Left ventricle myocardium superior (tissue), 1 donor: ENCODE measurements around the gene ODAD3. TPM values are rescaled to one million over a fixed set of nuclear protein-coding genes. Genes with fewer than 3 reads are reported as not detected.
"Not testable (repeated sequence)": the region's sequence is repeated elsewhere in the genome, so short reads cannot be mapped to it uniquely, and the experiment has no call there.

Source experiments
- ATAC-seq: fragments of 200-7000 bp; cut with Tn5 transposase; one replicate; pipeline ENCODE4 v1.9.1; 2020; ENCODE audit warnings: mild to moderate bottlenecking, moderate library complexity
- DNase-seq: peaks from one replicate; pipeline ENCODE4 v3.0.0-alpha.2; 2020
- intact Hi-C: fragments of 100-400 bp; cut with micrococcal nuclease; formaldehyde crosslinking; loops from one replicate; pipeline ENCODE4 v1.11.0; 2022
- total RNA-seq: library from RNA; stranded (reverse); fragmentation: NEBNext Ultra II Directional; extraction: Animal tissue kit (Norgen Biotek cat#: 25700); gene quantifications from one replicate; pipeline ENCODE4 v1.2.1, GENCODE V29; 2021
- donor health status: DM: no; HTN: yes; CAD: no; lungs with severe emphysema.

The ODAD3 gene
- total RNA-seq, 1 donor from 2014 or later, result 0.42 TPM

- DNase-seq (no peak), ATAC-seq (no peak)
- intact Hi-C loops, result no loop called here
Observed at GRCh38 chr19:11418094-11418548, 16.8 kb downstream of the ODAD3 start.

GRCh38 chr19:11416346-11417052, 18.4 kb downstream of the ODAD3 start:
- intact Hi-C loops, result no loop called here
- ATAC-seq (no peak), DNase-seq (no peak)

DNA sequence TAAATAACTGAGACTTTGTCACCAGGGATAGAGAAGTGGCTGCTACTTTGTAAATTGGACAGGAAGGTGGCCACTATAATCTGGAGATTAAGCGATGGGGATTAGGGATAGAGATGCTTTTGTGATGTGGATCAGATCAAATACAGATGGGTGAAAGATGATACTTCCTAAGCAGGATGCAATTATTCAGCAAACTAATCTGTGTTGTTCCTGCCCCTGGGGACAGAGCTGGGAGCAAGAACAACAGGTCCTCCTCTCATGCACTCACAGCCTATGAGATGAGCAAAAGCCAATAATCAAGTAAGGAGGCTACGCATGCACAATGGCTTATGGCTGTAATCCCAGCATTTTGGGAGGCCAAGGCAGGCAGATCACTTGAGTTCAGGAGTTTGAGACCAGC, 20.4 kb downstream of the ODAD3 start:
- ATAC-seq, result no peak
- peak; percentile 2 for DNase-seq
- intact Hi-C loops, result no loop called here

- no peak for ATAC-seq
- DNase-seq, result no peak
- intact Hi-C loops, result no loop called here
Observed at GRCh38 chr19:11410682-11411081, 24.2 kb downstream of the ODAD3 start.

GRCh38 chr19:11408591-11408990, 26.3 kb downstream of the ODAD3 start:
- DNase-seq, result no peak
- ATAC-seq, result no peak
- intact Hi-C loops, result no loop called here

DNA sequence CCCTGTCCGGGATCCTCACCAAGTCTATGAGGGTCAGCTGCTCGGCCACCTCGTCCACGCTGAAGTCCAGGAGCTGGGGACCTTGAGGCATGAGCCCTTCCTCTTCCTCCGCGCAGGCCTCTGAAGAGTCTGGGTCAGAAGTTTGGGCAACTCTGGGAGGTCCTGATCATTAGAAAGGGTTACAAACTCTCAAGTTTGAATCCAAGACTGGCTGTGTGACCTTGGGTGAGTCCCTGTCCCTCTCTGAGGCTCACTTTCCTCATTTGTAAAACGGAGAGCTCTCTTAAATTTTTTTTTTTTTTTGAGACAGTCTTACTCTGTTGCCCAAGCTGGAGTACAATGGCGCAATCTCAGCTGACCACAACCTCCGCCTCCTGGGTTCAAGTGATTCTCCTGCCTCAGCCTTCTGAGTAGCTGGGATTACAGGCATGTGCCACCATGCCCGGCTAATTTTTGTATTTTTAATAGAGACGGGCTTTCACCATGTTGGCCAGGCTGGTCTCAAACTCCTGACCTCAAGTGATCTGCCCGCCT, 28.2 kb downstream of the ODAD3 start:
- ATAC-seq, intact Hi-C loops: not testable (repeated sequence)
- DNase-seq, result peak; percentile 28

GRCh38 chr19:11405846-11406643, 28.9 kb downstream of the ODAD3 start:
- DNase-seq, result peak; percentile 55
- ATAC-seq, result peak; percentile 75
- intact Hi-C loops, result no loop called here

GRCh38 chr19:11404588-11405222, 30.2 kb downstream of the ODAD3 start:
- ATAC-seq (peak; percentile 72), DNase-seq (peak; percentile 33)
- intact Hi-C loops, result no loop called here

GRCh38 chr19:11401808-11402543, 32.9 kb downstream of the ODAD3 start:
- ATAC-seq (no peak), DNase-seq (peak; percentile 20)
- intact Hi-C loops, result no loop called here

DNA sequence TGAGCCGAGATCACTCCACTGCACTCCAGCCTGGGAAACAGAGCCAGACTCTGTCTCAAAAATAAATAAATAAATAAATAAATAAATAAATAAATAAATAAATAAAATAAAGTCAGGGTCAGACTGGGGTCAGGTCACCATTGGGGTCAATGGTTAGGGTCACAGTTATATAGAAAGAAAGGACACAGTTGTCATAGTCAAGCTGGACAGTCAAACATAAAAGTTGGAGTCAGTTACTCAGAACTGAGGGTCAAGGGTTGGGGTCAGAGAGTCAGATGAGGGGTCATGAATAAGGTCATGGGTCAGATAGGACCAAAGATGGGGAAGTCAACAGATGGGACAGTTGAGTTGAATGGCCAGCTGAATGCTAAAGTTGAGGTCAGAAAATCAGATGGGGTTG, 34.1 kb downstream of the ODAD3 start:
- intact Hi-C loops, result no loop called here
- DNase-seq (no peak), ATAC-seq (no peak)

- DNase-seq (peak; percentile 14), ATAC-seq (no peak)
- intact Hi-C loops, result no loop called here
Observed at GRCh38 chr19:11399667-11400066, 35.3 kb downstream of the ODAD3 start.

DNA sequence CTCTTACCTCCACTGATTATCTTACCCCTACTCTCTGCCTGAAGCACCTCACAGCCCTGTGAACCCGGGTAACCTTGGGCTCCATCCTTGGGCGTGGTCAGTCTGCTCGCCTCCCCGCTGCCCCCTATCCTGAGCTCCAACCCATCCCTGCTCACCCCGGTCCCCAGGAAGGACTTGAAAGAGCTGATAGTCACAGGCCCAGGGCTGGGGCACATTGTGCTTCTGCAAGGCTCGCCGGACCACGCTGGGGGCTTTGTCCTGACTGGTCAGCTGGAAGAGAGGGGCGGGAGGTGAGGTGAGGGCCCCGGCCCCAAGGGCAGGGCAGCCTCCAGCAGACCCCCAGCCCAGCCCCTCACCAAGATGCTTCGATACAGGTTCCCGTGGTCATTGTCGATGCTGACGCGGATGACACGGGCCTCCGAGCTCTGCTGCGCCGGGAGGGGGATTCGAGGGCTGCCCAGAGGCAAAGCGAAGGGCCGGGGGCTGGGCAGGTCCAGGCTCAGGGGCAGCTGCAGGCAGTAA, 37.8 kb downstream of the ODAD3 start:
- no peak for ATAC-seq
- intact Hi-C loops, result no loop called here
- DNase-seq, result no peak

- ATAC-seq (no peak), DNase-seq (no peak)
- intact Hi-C loops, result no loop called here
Observed at GRCh38 chr19:11390933-11391680, 43.8 kb downstream of the ODAD3 start.

- no peak for DNase-seq
- intact Hi-C loops, result no loop called here
- no peak for ATAC-seq
Observed at GRCh38 chr19:11390359-11390758, 44.6 kb downstream of the ODAD3 start.

DNA sequence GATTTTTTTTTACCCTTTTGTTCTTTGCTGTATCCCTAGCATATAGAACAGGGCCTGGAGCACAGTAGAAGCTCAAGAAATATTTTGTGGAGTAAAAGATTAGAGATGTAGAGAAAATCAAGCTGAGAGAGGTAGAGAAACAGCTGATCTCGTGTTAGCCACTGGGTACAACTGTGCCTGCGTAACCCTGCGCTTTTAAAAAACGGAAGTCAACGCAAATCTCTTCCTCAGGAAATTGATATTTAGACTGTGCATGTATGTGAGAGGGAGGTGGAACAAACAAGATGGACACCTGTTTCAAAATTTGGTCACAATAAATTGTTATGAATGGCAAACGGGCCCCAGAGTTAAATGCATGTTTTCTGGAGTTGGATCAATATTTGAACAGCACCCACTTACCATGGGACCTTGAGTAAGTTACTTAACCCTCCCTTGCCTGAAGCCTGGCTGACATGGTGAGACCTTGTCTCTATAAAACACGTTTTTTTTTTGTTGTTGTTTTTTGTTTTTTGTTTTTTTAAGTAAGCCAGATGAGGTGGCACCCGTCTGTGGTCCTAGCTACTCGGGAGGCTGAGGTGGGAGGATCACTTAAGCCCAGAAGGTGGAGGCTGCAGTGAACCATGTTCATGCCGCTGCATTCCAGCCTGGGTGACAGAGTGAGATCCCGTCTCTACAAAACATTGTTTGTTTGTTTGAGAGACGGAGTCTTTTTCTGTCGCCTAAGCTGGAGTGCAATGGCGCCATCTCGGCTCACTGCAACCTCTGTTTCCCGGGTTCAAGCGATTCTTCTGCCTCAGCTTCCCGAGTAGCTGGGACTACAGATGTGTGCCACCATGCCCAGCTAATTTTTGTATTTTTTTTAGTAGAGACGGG, 47.5 kb downstream of the ODAD3 start:
- DNase-seq (no peak), ATAC-seq (no peak)
- intact Hi-C loops, result no loop called here

- no peak for DNase-seq
- intact Hi-C loops, result no loop called here
- ATAC-seq, result no peak
Observed at GRCh38 chr19:11384778-11385129, 50.2 kb downstream of the ODAD3 start.

- DNase-seq (no peak), ATAC-seq (no peak)
- intact Hi-C loops, result no loop called here
Observed at GRCh38 chr19:11383706-11384048, 51.2 kb downstream of the ODAD3 start.
